Stimulated activated CD4-positive, alpha-beta T cell treated with anti-CD3 and anti-CD28 coated beads, Interleukin-4, amount 100 ng/mL, for 4 hours (primary cell): Measurements from ENCODE around the gene SLC39A3.

Experiments used
- DNase-seq, 2 experiments: peaks; one replicate each; pipeline ENCODE4 v3.0.0-alpha.2; 2020

Gene SLC39A3

GRCh38 chr19:2701361-2702169, 38.3 kb downstream of the SLC39A3 start:
- no peak for DNase-seq

GRCh38 chr19:2700660-2701360, 39.0 kb downstream of the SLC39A3 start:
- DNase-seq, result no peak

DNA sequence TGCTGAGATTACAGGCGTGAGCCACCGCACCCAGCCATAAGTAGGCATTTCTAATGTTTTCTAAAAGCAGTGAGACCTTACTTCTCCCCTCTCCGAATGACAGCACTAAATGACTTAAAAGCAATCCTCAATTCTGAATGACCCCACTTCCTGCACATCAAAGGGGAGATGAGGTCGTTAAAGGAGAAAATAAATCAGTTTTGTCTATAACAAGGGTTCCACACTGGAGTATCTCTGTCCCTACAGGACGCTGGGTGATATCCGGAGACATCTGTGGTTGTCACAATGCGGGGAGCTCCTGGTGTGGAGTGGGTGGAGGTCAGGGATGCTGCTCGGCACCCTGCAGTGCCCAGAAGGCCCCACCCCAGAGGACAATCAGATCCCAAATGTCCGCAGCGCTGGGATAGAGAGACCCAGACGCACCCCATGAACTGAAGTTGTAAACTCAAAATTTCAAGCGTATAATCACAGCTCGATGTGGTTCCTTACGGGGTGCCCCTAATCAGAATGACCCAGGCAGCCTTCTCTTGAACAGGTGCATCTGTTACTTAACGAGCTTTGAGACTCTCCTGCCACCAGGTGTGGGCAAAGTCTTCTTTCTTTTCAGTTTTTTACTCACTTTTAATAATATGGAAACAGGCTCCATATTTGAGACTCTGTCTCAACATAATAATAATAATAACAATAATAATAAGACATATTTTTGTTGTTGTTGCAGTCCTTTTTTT, 40.2 kb downstream of the SLC39A3 start:
- no peak for DNase-seq

- DNase-seq, result no peak
These were observed 45.6 kb downstream of the SLC39A3 start for GRCh38 chr19:2694196-2694595.

DNA sequence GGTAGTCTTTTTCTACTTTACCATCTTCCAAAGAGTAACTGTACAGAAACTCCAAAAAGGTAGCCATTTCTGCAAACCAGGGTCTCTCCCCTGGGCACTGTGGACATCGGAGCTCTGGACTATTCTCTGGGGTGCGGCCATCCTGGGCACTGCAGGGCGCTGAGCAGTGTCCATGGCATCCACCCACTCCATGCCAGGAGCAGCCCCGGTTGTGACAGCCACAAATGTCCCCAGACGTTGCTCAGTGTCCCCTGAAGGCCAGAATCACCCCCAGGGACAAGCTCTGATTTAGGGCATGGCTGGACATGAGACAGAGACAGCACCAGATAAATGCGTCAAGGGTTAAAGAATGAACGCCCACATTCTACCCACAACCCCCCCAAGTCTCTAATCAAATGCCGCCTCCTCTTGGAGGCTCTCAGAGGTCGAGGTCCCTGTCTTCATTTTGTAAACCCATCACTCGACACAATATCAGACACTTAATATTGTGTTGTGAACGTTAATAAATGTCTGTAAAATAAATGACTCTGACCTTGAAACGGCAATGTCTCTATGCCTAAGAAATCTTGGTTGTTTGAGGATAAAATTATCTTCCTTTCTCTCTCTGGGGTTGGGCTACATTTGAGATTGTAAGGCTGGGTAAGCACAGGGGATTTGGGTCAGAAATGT, 46.2 kb downstream of the SLC39A3 start:
- no peak for DNase-seq

DNA sequence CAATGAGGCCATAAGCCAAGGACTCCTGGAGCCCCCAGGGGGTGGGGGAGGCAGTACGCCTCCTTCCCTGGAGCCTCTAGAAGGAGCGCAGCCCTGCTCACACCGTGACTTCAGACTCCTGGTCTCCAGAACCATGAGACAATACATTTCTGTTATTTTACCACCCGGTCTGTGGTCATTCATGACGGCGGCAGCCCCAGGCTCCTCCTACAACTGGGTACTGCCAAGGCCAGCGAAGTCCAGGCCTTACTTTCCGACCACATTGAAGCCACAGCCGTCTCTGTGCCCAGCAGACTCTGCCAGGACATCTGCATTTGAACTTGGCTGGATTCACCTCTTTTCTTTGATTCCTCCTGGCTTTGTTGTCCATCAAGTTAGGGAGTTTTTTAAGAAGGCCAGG, 47.9 kb downstream of the SLC39A3 start:
- no peak for DNase-seq

GRCh38 chr19:2690856-2691255, 49.0 kb downstream of the SLC39A3 start:
- DNase-seq, result no peak

GRCh38 chr19:2686360-2686759, 53.5 kb downstream of the SLC39A3 start:
- no peak for DNase-seq

- no peak for DNase-seq
These were observed 54.6 kb downstream of the SLC39A3 start for GRCh38 chr19:2685204-2685704.

- no peak for DNase-seq
These were observed 56.3 kb downstream of the SLC39A3 start for GRCh38 chr19:2683430-2684003.
